HG03196 (cell line): ENCODE data around the gene CDKL4.
"Not testable (repeated sequence)": the region's sequence is repeated elsewhere in the genome, so short reads cannot be mapped to it uniquely, and the experiment has no call there.

Experiments
- ATAC-seq: cut with Tn5 transposase; IDR thresholded peaks from one replicate; pipeline ENCODE4 v1.9.1; 2021; ENCODE audit not compliant: unreplicated experiment

CDKL4 gene

DNA sequence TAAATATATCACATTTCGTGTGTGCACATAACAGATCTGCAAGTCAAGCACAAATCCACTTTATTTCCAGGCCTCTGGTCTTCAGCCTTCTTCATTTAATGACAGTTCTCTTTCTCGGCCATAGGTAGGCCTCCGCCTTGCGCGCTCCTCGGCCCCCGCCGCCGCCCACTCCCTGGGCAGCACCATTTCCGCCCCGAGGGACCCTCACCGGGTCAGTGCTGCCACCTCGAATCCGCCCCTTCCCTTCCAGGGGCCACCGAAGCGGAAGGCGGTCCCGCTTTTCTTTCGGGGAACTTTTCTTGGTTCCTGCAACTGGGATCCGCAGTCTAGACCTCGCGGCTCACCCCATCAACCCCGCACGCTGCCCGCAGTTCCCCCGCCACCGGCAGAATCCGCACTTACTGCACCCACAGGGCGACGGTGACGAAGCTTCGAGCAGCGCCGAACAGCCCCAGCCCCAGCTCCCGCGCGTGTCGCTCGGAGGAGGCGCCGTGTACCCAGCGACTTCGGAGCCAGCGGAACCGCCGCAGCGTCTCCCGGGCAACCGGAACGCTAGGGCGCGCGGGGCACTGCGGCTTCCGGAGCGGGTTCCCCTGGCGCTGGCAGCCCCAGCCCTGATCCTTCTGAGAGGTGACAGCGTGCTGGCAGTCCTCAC lies at the start of gene CDKL4:
Gene CDKL4 (minus strand): TSS at position 502 of the 655 bp plus-strand sequence.
- no peak for ATAC-seq

DNA sequence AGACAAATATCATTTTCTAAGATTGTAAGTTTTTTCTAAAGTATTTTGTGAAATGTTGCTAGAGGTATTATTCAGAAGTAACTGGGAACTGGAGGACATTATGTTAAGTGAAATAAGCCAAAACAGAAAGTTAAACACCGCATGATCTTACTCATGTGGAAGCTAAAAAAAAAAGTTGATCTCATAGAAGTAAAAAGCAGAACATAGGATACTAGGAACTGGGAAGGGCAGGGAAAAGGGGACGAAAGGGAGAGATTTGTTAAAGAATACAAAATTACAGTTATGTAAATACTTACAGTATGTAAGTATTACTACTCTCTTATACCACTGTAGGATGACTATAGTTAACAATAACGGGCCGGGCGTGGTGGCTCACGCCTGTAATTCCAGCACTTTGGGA lies 46.7 kb upstream of the CDKL4 start:
- no peak for ATAC-seq

DNA sequence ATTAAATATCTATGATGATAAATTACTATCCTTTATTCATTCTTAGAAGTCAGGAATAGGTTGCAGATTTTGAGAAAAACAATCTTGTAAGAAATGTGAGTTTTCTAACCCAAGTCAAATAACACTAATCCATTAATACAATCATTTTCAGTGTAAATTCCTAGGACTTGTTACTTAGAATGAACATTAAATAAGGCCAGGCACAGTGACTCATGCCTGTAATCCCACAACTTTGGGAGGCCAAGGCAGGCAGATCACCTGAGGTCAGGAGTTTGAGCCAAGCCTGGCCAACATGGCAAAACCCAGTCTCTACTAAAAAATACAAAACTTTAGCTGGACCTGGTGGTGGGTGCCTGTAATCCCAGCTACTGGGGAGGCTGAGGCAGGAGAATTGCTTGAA lies 45.8 kb upstream of the CDKL4 start:
- no peak for ATAC-seq

DNA sequence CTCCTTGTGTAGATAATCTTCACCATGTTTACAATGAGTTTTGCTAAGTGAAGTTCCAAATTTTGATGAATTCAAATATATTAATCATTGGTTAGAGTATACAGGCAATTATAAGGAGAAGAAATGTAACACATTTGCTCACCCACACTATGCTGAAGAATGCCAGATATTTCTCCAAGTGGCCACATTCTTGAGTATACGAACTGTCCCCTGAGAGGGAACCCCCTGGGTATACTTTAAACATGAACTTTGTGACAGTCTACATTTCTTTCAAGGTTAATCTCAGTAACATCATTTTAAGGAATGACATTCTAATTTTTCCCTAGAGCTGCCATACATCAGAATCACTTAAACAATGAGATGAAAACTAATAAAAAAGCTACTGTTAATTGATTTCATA lies 39.8 kb upstream of the CDKL4 start:
- no peak for ATAC-seq

DNA sequence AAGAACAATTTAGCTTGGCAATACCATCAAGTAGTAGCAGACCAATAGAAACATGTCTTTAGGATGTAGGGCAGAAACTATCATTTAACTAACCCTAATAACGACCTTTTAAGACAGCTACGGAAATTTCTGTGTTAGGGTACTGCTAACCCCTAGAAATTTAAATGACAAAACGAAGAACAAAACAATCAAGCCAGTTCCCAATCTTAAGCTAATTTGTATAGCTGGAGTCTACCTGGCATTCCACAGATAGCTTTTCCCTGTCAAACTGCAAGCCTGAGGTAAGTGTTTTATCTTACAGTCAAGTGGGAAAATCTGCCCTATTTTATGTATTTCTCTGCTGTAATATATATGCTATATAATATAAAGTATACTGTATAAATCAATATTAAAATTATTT lies 37.6 kb upstream of the CDKL4 start:
- no peak for ATAC-seq

DNA sequence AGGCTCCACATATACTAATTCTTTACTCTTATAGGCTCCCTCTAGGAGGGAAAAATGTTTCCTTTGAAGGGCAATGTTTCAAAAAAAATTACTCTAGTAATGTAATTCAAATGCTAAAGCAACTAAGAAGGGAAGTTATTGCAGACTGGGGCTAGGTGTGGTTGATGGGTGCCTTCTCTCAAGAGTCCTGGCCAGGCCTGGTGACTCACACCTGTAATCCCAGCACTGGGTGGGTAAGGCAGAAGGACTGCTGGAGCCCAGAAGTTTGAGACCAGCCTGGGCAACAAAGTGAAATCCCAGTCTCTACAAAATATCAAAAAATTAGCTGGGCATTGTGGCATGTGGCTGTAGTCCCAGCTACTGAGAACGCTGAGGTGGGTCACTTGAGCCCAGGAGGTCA lies 31.2 kb upstream of the CDKL4 start:
- ATAC-seq = no peak

DNA sequence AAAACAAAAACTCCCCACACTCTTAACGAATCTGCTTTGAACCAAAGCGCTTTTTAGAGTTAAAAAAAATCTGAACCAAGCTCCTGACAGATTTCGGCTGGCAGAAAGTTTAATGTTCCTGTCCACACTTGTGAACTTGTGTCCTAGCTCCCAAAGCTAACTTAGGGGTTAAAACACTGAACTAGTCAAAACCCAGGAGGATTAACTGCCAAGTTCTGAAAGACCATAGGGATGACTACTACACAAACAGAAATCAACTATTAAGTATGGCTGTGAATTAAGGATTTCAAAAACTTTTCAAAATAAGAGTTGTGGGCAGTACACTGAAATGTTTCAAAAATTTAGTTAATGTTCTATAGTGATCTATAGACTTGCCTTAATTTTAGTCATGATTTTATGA lies 26.2 kb upstream of the CDKL4 start:
- no peak for ATAC-seq

DNA sequence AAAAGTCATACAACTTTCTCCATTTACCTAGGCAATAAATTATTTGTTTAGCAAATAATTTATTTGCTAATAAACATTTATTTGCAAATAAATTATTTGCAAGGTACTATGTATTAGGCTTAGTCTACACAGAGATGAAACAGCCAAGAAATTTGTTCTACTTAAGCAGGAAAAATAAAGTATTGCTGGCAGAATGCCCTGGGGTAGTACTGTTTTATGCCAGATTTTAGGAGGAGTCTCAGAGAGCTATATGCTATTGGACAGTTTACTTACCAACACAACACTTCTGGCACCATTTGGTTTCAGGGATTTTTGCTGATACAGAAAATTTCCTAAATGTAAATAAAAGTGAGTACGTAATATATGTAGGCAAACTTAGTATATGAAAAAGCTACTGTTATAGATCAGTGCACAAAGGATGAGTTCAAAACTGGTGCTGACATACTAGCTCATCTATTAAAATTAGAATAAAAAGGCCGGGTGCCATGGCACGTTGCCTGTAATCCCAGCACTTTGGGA lies 23.2 kb upstream of the CDKL4 start:
- ATAC-seq = no peak

DNA sequence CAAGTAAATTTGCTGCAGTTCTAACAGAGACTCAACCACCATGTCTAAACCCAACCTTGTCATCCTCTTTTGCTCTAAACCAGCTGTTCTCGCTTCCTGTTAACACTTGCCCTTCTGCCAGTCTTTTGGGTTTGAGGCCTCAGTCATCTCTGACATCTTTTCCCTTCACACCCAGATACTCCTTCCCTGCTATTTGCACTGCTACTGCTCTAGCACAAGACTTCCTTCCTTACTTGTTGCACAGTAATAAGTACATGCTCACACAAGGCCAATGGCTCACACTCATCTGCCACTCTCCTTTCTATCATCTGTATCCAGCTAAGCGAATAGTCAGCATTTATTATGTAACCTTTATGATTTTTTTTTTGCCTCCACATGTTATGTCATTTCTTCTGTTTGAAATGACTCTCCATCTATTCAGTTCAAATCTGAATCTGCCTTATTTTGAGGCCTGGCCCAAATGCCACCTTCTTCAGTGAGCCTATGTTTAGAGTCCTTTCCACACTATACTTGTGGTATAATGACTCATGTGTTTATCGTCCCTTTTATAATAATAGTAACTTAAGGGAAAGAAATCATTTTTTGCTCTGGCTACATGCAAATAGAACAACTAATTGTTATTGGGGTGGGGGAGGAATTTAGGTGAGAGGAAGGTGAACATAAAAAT lies 22.5 kb upstream of the CDKL4 start:
- peak; percentile 70 for ATAC-seq

DNA sequence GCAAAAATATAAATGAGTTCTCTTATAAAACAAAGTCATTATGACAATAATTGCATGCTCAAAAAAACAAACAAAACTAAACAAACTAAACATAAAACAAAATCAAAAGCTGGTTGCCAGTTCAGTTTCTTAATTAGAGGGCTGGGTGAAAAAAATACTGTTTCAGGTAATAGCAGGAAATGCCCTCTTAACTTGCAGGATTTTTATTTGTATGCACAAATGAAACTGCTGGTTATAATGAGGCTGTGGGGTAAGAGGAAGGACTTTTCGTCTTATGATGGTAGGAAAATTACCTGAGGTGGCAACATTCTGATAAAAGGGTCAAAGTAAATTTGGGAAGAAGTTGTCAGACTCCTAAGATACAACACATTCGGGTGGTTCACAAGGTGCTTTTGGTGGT lies 21.5 kb upstream of the CDKL4 start:
- no peak for ATAC-seq

DNA sequence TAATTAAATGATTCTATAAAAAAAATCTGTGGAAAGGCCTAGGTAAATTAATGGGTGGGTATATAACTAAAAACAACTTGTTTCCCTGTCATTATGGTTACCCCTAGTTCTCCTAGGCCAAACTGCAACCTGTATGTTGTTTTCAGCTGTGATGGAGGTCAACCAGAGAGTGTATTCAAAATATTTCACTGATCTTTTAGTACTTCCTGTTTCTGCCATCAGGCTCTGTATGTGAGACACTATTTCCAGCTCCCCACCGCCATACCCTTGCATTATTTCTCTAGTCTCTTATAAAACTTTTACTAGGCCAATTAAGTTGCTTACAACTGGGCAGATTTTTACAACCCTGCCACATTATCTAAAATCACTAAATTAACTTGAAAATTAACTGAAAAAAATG lies 21.0 kb upstream of the CDKL4 start:
- ATAC-seq = peak; percentile 54

DNA sequence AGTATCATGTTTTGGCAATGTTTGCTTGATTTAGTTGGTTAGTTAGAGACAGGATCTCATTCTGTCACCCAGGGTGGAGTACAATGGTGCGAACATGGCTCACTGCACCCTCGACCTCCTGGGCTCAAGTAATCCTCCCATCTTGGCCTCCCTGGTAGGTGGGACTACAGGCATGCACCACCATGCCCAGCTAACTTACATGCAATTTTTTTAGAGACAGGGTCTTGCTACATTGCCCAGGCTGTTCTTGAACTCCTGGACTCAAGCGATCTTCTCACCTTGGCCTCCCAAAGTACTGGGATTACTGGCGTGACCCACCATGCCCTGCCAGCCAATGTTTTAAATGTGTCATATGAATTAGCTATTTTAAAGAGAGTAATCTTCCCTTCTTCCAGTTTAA lies 16.3 kb upstream of the CDKL4 start:
- no peak for ATAC-seq

DNA sequence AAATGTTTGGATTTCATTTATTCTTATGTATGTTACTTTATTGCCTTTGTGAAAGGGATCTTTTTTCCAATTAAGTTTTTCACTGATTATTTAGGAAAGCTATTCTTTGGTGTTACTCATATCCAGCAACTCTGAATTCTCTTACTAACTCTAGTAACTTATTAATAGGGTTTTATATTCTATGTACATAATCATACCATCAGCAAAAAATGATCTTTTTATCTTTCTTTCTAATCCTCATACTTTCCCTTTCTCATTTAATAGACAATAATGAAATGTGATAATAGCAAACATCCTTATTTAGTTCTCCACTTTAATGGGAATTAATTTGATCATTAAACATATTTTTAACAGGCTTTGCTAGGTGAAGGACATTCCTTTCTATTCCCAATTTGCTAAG lies 12.3 kb upstream of the CDKL4 start:
- ATAC-seq = no peak

DNA sequence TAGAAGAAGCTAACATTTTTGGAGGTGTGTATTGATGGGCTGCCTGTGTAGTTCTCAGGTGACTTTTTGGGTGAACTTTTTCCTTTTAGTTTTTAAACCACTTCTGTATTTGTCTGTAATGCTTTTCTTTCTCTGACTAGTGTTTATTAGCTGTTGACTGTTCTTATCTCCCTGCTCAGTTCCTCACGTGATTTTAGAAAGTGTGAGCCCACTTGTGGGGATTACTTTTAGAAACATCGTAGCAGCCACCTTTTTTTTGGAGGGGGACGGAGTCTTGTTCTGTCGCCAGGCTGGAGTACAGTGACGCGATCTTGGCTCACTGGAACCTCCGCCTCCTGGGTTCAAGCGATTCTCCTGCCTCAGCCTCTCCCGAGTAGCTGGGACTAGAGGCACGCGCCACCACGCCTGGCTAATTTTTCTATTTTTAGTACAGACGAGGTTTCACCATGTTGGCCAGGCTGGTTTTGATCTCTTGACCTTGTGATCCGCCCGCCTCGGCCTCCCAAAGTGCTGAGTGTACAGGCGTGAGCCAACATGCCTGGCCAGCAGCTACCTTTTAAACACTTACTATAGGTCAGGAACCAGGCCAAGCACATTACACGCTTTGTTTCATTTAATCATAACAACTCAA lies 9.2 kb upstream of the CDKL4 start:
- ATAC-seq = no peak

DNA sequence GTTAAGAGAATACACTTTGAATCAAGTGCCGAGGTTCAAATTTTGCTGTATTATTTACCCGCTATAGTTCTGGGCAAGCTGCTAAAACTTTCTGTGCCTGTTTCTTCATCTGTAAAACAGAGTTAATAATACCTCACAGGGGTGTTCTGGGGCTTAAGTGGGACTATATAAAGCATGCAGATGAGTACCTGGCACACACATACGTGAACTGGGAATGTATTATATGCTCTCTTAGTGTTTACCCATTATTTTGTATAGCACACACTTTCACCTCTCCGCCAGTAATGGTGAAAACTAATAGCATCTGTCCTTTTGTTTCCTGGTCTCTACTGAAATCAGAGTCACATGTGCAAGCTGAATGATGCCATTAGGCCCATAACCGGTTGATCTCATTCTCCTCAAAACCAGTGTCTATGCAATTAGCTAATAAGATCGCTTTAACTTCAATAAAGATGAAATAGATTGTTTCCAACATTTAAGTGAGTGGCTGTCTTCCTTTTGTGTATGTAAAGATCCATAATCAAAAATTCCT lies 3.8 kb upstream of the CDKL4 start:
- ATAC-seq = no peak

DNA sequence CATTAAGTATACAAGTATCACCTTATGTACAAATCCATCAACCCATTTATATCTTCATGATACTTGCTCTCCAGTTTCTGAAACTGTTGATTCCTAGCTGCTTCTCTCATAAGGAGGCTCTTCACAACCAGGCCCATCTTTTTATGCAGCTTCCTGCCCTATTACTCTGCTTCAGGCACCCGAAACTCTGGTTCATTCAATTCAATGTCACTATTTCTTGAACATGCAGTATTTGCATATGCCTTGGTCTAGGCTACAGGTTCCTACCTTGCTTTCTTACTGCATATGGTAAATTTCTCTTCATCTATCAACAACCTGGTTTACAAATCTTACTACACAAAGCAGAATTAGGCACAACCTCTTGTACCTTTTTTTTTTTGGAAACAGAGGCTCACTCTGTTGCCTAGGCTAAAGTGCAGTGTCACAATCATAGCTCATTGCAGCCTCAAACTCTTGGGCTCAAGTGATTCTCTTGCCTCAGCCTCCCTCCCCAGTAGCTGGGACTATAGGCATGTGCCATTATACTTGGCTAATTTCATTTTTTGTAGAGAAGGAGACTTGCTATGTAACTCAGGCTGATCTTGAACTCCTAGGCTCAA lies 2.7 kb upstream of the CDKL4 start:
- ATAC-seq = no peak

DNA sequence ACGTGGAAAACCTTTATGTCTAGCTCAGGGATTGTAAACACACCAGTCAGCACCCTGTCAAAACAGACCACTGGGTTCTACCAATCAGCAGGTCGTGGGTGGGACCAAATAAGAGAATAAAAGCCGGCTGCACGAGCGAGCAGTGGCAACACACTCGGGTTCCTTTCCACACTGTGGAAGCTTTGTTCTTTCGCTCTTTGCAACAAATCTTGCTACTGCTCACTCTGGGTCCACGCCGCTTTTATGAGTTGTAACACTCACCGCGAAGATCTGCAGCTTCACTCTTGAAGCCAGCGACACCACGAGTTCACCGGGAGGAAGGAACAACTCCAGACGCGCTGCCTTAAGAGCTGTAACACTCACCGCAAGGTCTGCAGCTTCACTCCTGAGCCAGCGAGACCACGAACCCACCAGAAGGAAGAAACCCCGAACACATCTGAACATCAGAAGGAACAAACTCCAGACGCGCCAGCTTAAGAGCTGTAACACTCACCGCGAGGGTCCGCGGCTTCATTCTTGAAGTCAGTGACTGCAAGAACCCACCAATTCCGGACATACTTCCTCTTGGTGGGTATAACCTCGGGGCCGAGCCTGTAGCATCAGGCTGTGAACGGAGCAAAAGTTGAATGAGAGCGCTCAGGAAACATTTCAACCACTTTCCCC lies 1.3 kb upstream of the CDKL4 start:
- ATAC-seq = not testable (repeated sequence)

DNA sequence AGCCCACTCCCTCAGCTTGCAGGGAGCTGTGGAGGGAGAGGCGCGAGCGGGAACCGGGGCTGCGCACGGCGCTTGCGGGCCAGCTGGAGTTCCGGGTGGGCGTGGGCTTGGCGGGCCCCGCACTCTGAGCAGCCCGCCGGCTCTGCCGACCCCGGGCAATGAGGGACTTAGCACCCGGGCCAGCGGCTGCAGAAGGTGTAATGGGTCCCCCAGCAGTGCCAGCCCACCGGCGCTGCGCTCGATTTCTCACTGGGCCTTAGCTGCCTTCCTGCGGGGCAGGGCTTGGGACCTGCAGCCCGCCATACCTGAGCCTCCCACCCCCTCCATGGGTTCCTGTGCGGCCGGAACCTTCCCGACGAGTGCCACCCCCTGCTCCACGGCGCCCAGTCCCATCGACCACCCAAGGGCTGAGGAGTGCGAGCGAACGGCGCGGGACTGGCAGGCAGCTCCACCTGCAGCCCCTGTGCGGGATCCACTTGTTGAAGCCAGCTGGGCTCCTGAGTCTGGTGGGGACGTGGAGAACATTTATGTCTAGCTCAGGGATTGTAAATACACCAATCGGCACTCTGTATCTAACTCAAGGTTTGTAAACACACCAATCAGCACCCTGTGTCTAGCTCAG lies 582 bp upstream of the CDKL4 start:
- not testable (repeated sequence) for ATAC-seq

DNA sequence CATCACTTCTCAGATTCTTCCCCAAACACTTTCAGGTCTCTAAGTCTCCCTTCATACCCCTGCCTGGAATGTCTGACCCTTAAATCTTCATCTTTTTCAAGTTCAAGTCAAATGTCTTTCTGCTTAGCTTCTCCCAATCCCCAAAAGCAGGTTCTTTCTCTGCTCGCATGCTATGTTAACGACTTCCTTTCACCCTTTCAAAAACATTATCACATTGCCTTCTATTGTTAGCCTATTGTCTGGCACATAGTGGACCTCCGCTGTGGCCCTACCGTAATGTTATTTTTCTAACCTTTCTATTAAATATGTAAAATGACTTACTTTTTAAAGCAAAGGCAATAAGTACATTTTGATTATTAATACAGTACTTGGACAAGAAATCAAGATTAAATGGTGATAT lies 2.2 kb downstream of the CDKL4 start:
- no peak for ATAC-seq

DNA sequence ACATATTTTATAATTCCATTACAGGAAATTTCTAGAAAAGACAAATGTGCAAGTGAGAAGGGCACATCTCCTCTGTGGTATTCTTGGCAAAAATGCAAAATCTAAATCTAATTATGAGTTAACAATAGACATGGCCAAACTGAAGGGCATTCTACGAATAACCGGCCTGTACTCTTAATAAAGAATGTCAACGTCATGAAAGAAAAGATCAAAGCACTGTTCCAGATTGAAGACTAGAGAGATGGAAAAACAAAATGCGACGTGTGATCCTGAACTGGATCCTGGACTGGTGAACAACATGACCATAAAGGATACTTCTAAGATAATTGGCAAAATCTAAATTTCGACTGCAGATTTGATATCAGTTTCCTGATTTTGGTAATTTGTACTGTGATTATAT lies 3.0 kb downstream of the CDKL4 start:
- ATAC-seq = no peak

DNA sequence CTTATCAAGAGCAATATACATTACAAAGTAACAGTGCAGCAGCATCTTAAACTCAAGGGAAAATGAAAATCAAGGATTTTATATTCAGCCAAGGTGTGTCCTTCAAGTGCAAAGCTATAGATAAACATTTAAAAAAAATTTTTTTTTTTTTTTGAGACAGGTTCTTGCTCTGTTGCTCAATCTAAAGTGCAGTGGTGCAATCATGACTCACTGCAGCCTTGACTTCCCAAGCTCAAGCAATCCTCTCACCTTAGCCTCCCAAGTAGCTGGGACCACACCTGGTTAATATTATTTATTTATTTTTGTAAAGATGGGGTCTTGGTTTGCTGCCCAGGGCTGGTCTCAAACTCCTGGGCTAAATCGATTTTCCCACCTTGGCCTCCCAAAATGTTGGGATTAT lies 9.0 kb downstream of the CDKL4 start:
- no peak for ATAC-seq
